Stimulated activated CD8-positive, alpha-beta memory T cell treated with anti-CD3 and anti-CD28 coated beads, Interleukin-12 subunit alpha, Interleukin-12 subunit beta, amount 100 ng/mL, for 1 hour (primary cell): ENCODE measurements around the gene CHRND.
"Not testable (repeated sequence)": the region's sequence is repeated elsewhere in the genome, so short reads cannot be mapped to it uniquely, and the experiment has no call there.

Experiments used
- DNase-seq: peaks from one replicate; pipeline ENCODE4 v3.0.0-alpha.2; 2020; ENCODE audit warnings: low read depth

The CHRND gene

DNA sequence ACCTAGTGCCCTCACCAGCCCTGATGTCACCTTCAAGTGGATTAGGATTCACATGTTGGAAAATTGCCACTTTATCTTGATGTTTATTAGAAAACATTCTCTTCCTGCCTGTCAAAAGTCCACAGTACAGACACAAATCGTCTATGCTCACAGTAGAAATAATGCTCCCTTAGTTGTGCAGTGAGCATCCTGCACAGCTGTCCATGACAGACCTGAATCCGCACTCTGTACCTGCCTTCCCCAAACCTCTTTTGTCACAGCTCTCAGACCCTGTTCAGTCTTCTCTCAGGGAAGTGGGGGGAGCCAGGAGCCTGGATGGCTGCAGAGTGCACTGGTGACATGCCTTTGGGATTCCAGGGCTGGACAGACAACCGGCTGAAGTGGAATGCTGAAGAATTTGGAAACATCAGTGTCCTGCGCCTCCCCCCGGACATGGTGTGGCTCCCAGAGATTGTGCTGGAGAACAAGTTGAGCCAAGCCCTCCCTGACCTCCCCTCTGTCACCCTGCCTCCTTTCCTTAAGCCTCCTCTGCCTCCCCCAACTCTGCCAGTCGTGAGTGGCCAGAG, 2.0 kb downstream of the CHRND start:
- no peak for DNase-seq

DNA sequence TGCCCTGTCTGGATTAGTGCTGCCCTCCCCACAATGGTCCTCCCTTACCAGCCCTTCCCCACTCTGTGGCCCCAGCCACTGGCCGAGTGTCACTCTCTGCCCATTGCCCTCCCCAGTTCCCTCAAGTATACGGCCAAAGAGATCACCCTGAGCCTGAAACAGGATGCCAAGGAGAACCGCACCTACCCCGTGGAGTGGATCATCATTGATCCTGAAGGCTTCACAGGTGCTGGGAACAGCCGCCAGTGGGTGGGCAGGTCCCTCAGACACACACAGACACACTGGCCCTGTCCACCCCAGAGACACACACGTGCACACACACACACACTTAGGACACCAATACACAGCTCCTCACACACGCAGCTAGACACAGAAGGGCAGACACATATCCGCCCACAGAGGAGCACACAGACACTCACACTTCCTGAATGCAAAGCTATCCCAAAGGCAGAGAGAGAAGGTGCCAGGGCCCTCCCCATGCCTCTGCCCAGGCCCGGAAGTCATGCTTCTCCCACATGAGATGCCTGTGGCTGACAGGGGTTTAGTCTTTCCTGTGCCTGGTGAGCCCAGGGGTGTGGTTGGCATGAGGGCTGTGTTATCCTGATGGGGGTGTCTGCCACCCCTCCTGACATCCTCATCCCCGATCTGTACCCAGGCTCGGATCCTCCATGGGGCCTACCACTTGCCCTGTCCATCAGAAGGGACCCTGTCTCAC, 2.9 kb downstream of the CHRND start:
- no peak for DNase-seq

- no peak for DNase-seq
Observed at GRCh38 chr2:232529806-232530547, 4.0 kb downstream of the CHRND start.

DNA sequence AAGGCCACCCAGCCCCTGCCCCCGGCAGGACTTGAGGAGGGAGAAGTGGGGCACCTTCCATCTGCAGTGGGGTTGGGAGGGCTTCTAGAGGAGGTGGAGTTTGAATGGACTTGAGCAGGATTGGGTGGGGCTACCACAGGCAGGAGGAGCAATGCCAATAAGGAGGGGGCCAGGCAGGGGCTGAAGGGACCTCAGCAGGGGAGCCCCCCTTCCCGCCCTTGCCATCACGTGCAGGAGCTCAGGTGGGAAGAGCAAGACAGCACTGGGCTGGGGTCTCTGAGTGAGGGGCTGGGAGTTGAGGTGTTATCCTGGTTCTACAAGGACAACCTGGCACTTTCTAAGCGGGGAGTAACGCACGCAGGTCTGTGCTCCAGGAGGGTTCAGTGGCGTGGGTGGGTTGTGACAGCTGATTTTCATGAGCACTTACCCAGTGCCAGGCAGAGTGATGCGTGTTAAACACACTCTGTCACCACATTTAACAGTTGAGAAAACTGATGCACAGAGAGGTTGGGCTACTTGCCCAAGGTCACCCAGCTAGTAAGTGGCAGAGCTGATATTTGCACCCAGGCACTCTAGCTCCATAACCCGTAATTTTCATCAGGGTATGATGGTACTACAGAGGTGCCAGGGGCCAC, 4.8 kb downstream of the CHRND start:
- no peak for DNase-seq

GRCh38 chr2:232532419-232532818, 6.5 kb downstream of the CHRND start:
- DNase-seq, result no peak

DNA sequence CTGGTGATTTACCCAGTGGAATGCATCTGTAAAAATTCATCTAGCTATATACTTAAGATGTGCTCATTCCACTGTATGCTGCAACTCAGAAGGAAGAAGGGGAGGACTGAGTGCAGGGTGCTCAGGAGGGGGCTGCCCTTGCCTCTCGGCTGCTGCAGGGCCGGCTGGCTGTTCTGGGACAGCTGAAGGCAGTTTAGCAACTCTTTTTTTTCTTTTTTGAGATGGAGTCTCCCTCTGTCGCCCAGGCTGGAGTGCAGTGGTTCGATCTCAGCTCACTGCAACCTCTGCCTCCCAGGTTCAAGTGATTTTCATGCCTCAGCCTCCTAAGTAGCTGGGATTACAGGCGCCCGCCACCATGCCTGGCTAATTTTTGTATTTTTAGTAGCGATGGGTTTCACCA, 6.9 kb downstream of the CHRND start:
- not testable (repeated sequence) for DNase-seq

GRCh38 chr2:232533944-232534710, 8.2 kb downstream of the CHRND start:
- no peak for DNase-seq

- DNase-seq, result no peak
Observed at GRCh38 chr2:232534940-232535651, 9.1 kb downstream of the CHRND start.

GRCh38 chr2:232535761-232536530, 10.0 kb downstream of the CHRND start:
- DNase-seq, result no peak

GRCh38 chr2:232537079-232537478, 11.1 kb downstream of the CHRND start:
- DNase-seq, result no peak

DNA sequence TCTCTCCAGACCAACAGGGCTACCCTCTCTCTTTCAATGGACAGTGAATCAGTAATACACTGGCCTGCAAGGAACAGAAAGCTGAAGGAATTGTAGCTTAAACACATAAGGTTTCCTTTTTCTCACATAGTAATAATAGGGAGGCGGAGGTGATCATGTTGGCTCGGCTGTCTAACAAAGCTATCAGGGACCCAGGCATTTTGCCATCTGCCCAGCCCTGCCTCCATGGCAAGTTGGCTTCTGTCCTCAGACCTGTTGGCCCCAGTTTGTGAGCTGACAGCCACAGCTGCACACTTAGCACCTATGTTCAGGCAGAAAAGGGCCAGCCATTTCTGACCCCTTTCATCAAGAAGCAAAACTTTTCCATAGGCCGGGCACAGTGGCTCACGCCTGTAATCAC, 11.5 kb downstream of the CHRND start:
- no peak for DNase-seq

DNA sequence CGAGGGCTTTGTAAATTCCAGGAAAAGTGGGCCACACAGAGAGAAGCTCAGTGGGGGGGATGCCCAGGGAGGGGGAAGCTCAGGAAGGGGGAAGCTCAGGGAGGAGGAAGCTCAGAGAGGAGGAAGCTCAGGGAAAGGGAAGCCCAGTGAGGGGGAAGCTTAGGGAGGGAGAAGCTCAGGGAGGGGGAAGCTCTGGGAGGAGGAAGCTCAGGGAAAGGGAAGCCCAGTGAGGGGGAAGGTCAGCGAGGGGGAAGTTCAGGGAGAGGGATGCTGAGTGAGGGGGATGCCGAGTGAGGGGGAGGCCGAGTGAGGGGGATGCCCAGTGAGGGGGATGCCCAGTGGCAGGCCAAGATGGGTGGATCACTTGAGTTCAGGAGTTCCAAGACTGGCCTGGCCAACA, 12.7 kb downstream of the CHRND start:
- DNase-seq, result no peak

DNA sequence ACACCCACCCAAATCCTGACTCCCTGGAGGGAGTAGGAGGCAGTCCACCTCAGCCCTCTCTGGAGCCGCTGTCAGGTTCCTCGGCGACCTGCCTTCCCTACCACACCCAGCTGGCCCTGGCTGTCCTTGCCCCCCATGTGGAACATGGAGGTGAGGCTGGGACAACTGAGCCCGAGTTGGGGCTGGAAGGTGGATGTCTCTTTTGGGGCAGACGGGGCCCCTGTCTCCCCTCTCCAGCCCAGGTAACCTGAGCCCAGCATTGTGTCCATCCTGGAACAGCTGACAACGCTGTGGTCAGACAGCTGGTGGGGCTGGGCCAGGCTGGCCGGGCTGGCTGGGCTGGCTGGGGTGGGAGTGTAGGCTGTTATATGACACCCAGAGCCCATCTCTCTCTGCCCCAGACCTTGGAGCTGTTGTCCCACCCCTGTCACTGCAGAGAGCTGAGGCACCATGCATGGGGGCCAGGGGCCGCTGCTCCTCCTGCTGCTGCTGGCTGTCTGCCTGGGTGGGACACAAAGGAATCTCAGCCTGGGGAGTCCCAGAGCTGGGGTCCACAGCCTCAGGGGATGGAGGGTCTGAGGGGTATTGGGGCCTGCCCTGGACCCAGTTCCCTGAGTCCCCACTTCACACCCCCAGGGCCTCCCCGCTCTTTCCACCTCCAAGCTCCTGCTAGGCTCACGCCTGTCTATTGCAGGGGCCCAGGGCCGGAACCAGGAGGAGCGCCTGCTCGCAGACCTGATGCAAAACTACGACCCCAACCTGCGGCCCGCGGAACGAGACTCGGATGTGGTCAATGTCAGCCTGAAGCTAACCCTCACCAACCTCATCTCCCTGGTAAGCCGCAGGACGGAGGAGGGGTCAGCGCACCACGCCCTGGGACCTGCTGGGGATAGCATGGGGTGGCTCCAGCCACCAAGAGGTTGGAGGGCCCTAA, 13.6 kb downstream of the CHRND start, which contains the start of gene CHRNG:
Gene CHRNG, plus strand, starts transcription at position 395 of the 934 bp plus-strand sequence. Its CDS starts 56 bp downstream, at position 451.
- DNase-seq, result no peak

GRCh38 chr2:232540441-232541041, 14.6 kb downstream of the CHRND start:
- no peak for DNase-seq

DNA sequence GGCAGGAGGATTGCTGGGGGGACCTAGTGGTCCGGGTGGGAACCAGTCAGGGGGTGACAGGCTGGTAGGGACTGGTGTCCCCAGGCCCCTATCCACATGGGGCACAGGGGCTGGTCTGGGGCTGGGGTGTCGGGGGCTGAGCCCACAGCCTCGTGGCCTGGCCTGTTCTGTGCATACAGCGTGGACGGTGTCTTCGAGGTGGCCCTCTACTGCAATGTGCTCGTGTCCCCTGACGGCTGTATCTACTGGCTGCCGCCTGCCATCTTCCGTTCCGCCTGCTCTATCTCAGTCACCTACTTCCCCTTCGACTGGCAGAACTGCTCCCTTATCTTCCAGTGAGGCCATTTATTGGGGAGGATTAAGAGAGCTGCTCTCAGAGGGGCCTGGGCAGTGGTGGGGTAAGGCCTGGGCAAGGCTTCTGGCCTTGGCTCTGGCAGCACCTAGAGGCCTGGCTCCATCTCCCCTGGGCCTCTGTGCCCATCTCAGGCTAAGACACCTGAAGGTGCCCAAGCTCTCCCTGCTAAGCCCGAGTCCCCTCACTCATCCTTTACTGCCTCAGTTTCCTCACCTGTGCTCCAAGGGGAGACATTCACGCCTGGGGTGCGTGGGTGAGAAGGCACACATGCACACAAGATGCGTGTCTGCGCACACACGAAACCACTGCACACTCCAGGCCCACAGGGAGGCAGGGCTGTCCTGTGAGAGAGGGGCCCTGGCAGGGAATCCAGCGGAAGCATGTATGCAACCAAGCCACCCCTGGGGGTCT, 15.4 kb downstream of the CHRND start:
- DNase-seq, result no peak

DNA sequence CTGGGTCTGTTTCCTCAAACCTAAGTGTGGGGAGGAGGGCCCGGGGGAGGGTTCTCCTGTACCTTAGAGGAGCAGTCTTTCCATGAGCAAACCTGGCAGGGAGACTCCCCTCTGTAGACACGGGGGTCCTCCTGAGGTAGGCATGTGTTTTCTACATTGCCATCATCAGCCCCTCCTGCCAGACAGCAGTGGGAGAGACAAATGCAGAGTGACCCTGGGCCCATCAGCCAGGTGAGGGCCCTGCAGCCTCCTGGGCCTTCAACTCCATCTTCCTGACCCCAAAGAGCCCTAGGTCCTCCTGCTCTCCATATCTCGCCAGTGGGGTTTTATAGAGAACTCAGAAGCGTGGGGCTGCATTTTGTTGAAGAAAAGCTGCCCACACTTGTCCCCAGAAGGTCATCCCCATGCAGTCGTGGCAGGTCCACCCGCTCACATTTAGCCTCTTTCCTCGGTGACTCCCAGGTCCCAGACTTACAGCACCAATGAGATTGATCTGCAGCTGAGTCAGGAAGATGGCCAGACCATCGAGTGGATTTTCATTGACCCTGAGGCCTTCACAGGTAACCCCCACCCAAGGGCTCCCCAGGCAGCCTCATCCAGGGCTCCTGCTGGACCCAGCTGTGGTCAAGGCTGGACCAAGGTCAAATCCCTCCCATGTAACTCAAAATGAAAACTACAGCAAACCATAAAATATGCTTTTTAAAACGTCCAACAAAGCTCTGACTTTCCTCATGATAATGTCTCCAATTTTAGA, 16.2 kb downstream of the CHRND start:
- no peak for DNase-seq

GRCh38 chr2:232542715-232543467, 16.9 kb downstream of the CHRND start:
- no peak for DNase-seq
